ENCODE data around the gene EIF4G1.
"Not testable (repeated sequence)": the region's sequence is repeated elsewhere in the genome, so short reads cannot be mapped to it uniquely, and the experiment has no call there.

The EIF4G1 gene

GRCh38 chr3:184314363-184314699 is at the start of gene EIF4G1:
Gene EIF4G1 (plus strand): TSS chr3:184314606. CDS start chr3:184315797, 1,191 bp downstream.
- peak; percentile 91 for DNase-seq

GRCh38 chr3:184267249-184267648 is 47.2 kb upstream of the EIF4G1 start:
- DNase-seq = not testable (repeated sequence)

GRCh38 chr3:184272269-184272668 is 42.1 kb upstream of the EIF4G1 start:
- DNase-seq = no peak

- no peak for DNase-seq
Measured at GRCh38 chr3:184275381-184275701, 39.1 kb upstream of the EIF4G1 start.

GRCh38 chr3:184275961-184276910 is 38.2 kb upstream of the EIF4G1 start, which contains the start of gene ECE2:
Gene ECE2 (plus strand): TSS chr3:184276022. CDS start chr3:184276154, 132 bp downstream.
- no peak for DNase-seq

GRCh38 chr3:184277366-184277765 is 37.0 kb upstream of the EIF4G1 start:
- DNase-seq = no peak

- no peak for DNase-seq
Measured at GRCh38 chr3:184282941-184283340, 31.5 kb upstream of the EIF4G1 start.

GRCh38 chr3:184283681-184284080 is 30.7 kb upstream of the EIF4G1 start:
- DNase-seq = no peak

- no peak for DNase-seq
Measured at GRCh38 chr3:184284696-184285095, 29.7 kb upstream of the EIF4G1 start.

GRCh38 chr3:184289426-184289938 is 24.9 kb upstream of the EIF4G1 start:
- DNase-seq = peak; percentile 63

GRCh38 chr3:184290331-184290730 is 24.1 kb upstream of the EIF4G1 start:
- no peak for DNase-seq

GRCh38 chr3:184291044-184291737 is 23.2 kb upstream of the EIF4G1 start:
- DNase-seq = no peak

- DNase-seq = no peak
Measured at GRCh38 chr3:184291738-184292445, 22.5 kb upstream of the EIF4G1 start.

GRCh38 chr3:184295771-184296170 is 18.6 kb upstream of the EIF4G1 start:
- no peak for DNase-seq

- no peak for DNase-seq
Measured at GRCh38 chr3:184296616-184297015, 17.8 kb upstream of the EIF4G1 start.

- DNase-seq = peak; percentile 99
Measured at GRCh38 chr3:184298759-184299487, 15.5 kb upstream of the EIF4G1 start, which contains the start of gene PSMD2. Gene PSMD2 (plus strand): TSS chr3:184299241. CDS start chr3:184299267, 26 bp downstream.

GRCh38 chr3:184299488-184300377 is 14.7 kb upstream of the EIF4G1 start:
- no peak for DNase-seq

- no peak for DNase-seq
Measured at GRCh38 chr3:184300378-184300720, 14.1 kb upstream of the EIF4G1 start.

- DNase-seq = no peak
Measured at GRCh38 chr3:184305577-184305976, 8.8 kb upstream of the EIF4G1 start.

- no peak for DNase-seq
Measured at GRCh38 chr3:184306341-184306972, 7.9 kb upstream of the EIF4G1 start.

- no peak for DNase-seq
Measured at GRCh38 chr3:184307915-184308314, 6.5 kb upstream of the EIF4G1 start.

All from activated T-cell treated with anti-CD3 and anti-CD28 coated beads for 4 hours (primary cell).